ENCODE data around the gene TTC39A.
A peak's percentile ranks its signal among the peaks of the same experiment; 100 is the strongest.
"Not testable (repeated sequence)": the region's sequence is repeated elsewhere in the genome, so short reads cannot be mapped to it uniquely, and the experiment has no call there.

TTC39A gene

DNA sequence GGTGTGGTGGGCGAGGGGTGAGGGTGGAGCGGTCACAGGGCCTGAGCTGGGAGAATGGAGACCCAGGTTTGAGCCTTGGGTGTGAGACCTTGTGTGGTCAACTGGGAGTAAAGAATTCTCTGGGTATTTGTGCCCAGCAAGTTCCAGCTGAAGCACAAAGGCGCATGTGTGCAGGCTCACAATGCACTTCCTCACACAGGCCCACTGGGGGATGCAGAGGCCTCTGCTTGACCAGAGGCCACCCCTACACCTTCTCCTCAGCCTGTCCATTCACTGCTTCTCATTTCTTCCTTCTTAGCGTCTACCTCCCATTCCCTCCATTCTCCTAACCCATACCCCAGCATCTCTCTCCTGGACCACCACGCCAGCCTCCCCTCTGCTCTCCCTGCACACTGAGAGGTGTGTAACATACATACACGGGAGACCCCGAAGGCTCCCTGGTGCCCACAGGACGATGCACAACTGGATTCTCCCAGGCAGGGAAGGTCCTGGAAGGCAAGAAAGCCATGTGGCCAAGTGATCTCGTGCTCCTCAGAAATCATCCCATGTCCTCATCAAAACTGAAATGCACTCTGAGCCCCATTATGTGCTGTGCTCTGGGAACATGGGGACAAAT, 12.3 kb upstream of the TTC39A start:
- in situ Hi-C loops (cut with HindIII; ENCODE audit: low pct_ligation_motif_present, low pct_unique_long_range_greater_than_20kb, low sequenced_read_pairs), result no loop called here
- DNase-seq, result no peak

DNA sequence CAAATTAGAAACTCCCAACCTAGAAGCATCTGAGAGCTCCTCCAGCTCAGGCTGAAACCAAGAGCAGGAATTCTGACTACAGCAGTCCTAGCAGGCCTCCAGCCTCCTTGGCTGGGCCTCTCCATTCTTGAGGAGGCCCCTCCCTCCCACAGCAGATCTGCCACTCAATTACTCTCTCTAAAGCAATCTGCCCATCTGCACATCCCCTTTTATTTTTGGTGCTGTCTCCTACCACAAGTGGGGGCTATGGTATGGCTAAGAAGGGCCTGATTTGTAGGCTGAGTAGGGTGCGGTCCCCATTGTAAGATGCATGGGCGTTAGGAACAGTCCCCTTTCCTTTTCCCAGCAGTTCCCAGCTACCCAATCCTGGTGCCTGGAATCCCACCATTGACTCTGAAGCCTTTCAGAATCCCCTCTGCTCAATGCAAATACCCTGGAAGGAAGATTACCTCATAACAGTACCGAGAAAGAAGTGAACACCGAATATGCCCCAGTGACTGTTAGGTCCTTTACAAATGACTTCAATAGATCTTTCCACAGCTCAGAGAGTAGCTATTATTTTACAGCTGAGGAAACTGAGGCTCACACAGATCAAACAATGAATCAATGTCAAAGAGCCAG, 11.6 kb upstream of the TTC39A start:
- in situ Hi-C loops (cut with HindIII; ENCODE audit: low pct_ligation_motif_present, low pct_unique_long_range_greater_than_20kb, low sequenced_read_pairs), result no loop called here
- no peak for DNase-seq

DNA sequence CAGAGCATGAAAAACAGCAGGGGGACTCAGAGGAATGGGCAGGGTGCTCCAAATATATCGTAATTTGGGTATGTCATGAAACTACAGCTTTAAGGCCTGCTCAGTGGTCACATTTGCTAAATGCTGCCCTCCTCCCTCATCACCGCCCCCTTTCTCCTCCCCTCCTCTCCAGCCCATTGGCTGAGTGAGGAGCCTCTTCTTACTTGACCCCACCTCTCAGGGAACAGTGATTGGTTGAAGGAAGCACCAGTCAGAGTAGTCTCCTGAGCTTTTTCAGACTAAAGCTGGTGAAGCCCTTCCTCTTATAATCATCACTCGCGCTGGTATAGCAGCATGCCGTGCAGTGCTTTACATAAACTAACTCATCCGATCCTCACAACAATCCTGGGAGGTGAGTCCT, 10.0 kb upstream of the TTC39A start:
- no peak for DNase-seq
- in situ Hi-C loops (cut with HindIII; ENCODE audit: low pct_ligation_motif_present, low pct_unique_long_range_greater_than_20kb, low sequenced_read_pairs), result no loop called here

DNA sequence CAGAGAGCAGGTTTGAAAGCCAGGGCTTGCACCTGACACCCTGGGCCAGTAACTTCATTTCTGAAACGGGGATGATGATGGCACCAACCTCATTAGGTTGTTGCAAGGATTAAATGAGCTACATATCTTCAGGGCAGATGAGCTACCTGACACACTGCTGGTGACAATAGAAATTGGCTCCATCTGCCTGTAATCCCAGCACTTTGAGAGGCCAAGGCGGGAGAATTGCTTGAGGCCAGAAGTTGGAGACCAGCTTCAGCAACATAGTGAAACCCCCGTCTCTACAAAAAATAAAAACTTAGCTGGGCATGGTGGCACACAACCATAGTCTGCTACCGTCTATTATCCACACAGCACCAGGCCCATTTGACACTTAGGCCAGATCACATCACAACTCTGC, 6.3 kb upstream of the TTC39A start:
- DNase-seq, result no peak
- in situ Hi-C loops (cut with HindIII; ENCODE audit: low pct_ligation_motif_present, low pct_unique_long_range_greater_than_20kb, low sequenced_read_pairs), result no loop called here

DNA sequence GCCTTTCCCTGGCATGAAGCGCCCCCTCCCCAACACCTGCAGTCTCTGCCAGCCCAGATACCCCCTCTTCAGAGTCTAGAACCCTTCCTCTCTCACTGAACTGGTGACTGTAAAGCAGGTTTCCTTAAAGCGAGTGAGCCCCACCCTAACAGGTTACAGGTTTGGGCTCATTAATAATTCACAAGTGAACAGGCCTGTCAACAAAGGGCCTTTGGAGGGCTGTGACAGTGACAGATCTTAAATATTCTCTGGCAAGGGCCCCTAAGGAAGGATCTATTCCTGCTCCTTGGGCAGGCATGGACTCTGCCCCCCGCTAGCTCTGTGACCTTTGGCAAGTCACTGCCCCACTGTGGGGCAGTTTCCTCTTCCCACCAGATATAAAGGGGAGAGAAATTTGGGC, 5.6 kb upstream of the TTC39A start:
- DNase-seq, result no peak
- in situ Hi-C loops (cut with HindIII; ENCODE audit: low pct_ligation_motif_present, low pct_unique_long_range_greater_than_20kb, low sequenced_read_pairs), result no loop called here

DNA sequence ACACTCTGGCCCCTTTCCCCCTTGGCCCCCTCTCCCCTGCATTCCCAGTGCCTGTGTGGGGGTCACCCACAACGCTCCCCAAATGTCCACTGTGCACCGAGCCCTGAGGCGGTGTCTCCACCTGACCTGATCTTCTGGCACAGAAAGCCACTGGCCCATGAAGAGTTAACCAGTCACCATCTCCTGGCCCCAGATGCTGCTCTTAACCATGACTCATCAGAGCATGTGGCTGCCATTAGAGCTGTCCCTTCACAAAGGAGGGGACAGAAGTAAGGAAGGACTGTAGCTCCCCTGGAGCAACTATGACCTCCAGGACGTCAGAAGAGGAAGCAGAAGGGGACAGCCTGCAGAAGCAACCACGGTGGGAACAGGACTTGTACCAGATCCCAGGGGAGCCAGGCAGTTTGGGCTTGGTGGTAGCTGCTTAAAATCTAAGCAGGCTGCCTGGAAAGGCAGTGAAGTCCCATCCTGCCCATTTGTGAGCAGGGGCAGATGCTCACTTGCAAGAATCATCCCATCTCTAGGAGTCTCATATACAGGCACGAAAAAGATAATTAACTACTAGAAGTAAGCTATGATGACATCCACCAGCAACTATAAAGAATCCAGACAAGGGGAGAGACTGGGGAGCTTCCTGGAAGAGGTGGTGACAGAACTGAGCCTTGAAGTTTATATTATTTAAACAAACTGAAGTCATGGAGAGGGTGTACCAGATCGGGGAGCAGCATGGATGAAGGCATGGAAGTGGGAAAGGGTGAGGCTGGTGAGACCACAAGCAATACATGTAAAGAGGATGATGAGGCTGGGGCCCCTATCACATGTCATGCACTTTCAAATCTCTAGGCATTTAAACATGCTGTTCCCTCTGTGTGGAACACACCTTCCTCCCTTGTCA, 1.1 kb upstream of the TTC39A start:
- in situ Hi-C loops (cut with HindIII; ENCODE audit: low pct_ligation_motif_present, low pct_unique_long_range_greater_than_20kb, low sequenced_read_pairs), result no loop called here
- peak; percentile 62 for DNase-seq

DNA sequence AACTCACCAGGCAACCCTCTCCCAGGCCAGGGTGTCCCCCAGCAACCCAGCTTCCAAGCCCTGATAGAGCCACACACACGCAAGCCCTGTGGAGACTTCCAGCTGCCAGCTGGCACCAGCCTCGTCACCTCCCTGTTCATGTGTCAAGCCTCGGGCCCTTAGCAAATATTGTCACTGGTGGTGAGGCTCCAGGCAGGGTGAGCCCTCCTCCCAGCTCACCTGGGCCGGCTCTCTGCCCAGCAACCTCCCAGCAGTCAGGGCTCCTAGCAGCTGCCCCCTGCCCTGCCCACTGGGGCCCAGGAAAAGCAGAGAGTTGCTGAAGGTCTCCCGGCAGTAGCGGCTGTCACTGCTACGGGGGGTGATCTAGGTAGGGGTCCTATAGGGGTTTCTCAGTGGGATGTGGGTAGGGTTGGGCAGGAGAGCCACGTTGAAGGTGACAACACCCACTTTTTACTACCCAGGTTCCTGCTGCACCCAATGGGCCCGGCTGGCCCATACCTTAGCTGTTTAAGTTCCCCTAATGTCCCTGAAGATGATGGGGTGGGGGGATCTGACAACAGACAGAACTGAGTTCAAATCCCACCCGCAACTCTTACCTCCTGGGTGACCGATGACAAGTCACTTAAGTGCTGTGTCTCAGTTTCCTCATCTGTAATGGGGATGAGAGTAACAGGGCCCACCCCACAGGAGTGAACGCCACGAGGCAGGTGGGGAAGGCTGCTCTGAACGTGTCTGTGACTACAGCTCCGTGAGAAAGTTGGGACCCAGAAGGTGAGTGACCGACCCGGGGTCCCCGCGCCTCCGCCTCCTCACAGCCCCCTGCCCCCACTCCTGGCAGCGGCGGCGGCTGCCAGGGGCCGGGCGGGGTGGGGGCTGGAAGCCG, 678 bp downstream of the TTC39A start:
- no peak for DNase-seq
- in situ Hi-C loops (cut with HindIII; ENCODE audit: low pct_ligation_motif_present, low pct_unique_long_range_greater_than_20kb, low sequenced_read_pairs), result no loop called here

DNA sequence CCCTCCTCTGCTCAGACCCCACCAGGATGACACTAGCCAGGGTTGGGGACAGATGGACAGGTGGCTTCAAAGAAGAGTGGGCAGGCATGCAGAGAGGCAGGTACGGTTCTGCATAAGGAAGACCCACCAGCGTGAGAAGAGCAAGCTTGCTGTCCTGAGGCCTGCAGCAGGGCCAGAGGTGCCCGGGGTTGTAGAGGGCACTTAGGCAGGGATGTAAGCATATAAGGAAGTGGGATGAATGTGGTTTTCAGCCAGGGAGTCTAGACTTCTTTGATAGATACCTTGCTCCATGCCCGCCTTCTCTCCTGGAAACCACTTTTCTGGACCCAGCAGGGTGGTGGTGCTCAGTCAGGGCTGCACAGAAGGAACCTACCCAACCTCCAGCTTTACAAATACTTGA, 1.4 kb downstream of the TTC39A start:
- in situ Hi-C loops (cut with HindIII; ENCODE audit: low pct_ligation_motif_present, low pct_unique_long_range_greater_than_20kb, low sequenced_read_pairs), result no loop called here

DNA sequence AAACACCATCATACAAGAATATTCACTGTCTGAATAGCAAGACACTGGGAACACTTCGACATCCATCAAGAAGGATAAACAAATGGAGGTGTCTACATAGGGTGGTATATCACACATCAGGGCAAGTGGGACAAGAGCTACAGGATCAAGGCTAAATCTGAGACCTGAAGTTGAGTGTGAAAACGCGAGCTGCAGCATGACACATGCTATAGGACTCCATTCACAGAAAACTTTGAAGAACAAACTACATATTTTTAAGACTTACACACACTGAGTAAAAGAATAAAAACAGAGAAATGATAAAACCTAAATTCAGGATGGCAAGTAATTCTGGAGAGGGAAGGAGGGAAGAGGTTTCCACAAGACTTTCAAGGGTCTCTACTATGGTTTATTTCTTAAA, 2.1 kb downstream of the TTC39A start:
- DNase-seq, result no peak
- in situ Hi-C loops (cut with HindIII; ENCODE audit: low pct_ligation_motif_present, low pct_unique_long_range_greater_than_20kb, low sequenced_read_pairs), result no loop called here

More for the DNA sequence above, 1.4 kb downstream of the TTC39A start:
- DNase-seq, result no peak

DNA sequence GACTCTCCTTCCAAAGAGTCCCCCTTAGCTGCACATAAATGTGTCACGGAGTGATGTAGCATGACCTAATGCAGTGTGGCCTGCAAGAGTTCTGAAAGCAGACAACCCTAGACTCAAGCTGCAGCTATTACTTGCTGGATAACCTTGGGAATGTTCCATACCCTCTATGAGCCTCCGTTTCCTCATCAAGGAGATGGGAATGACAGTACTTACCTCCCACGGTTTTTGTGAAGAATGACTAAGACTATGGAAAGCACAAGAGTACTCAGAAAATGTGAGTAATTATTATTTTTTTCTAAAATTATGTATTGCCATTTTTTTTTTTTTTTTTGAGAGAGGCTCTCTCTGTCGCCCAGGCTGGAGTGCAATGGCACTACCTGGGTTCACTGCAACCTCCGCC, 3.0 kb downstream of the TTC39A start:
- in situ Hi-C loops (cut with HindIII; ENCODE audit: low pct_ligation_motif_present, low pct_unique_long_range_greater_than_20kb, low sequenced_read_pairs), result no loop called here

DNA sequence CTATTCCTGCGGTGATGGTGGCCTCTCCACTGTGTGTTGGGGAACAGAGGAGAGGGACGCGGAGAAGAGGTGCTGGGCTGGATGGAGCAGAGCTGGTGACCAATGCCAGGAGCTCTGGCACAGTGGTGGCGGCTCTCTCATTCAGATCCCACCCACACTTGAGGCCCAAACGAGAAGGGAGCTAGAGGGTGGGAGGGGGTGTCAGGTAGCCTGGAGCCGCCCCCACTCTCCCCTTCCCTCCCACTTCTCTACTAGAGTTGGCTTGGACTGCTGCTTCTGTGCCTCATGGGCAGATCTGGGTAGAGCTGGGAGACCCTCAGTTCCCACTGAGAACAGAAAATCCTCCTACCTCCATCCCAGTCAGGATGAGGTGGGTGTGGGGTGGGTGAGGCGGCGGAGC, 3.5 kb downstream of the TTC39A start:
- DNase-seq, result no peak
- in situ Hi-C loops (cut with HindIII; ENCODE audit: low pct_ligation_motif_present, low pct_unique_long_range_greater_than_20kb, low sequenced_read_pairs), result no loop called here

More for the DNA sequence above, 3.0 kb downstream of the TTC39A start:
- DNase-seq, result no peak

DNA sequence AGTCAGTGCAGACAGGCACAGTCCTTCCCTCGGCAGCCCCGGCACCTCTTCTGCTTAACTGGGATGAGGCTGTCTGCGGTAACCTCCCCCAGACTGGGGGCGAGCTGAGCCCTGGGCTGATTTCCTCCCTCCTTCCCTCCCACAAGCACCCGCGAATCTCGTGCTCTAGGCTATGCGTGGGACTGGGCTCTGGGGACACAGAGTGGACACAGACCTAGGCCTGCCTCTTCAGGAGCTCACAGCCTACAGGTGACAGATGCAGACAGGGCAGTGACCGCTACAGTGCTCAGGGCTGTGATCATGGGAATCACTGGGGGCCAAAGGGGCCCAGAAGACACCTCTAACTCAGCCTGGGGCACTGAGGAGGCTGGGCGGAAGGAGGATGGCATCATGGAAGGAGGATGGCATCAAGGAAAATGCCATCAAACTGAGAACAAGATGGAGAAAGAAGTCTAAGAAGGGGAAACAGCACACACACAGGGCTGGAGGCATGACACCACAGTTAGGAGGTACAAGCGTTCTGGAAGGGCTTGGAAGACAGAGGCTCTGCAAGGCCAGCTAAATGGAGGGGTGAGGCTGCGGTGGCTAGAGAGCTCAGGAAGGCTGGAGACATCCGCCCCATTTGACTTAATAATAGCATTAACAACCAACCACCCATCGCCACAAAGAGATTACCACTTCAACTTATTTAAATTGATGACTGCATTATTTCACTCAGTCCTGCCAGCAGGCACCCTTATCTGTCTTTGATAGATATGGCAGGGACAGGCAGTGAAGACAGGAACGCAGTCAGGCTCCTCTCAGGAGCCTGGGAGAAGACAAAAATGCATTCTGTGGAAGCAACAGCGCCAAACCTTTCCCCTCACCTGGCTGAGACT, 4.2 kb downstream of the TTC39A start:
- DNase-seq, result no peak
- in situ Hi-C loops (cut with HindIII; ENCODE audit: low pct_ligation_motif_present, low pct_unique_long_range_greater_than_20kb, low sequenced_read_pairs), result no loop called here

DNA sequence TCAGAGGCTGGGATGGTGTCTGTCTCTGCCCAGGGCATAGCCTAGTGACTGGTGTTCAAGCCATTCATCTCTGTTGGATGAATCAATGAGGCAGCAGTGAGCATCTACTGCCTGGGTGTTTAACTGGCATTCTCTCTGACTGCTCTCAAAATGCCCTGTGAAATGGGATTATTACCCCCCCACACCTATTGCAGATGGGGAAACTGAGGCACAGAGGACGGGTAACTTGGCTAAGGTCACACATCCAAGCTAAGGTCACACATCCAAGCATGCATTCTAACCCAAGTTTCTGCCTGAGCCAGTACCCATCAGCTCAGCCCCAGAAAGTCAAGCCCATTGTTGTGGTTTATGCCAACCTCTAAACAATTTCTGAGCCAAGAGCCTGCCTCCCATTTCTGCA, 5.0 kb downstream of the TTC39A start:
- no peak for DNase-seq
- in situ Hi-C loops (cut with HindIII; ENCODE audit: low pct_ligation_motif_present, low pct_unique_long_range_greater_than_20kb, low sequenced_read_pairs), result no loop called here

DNA sequence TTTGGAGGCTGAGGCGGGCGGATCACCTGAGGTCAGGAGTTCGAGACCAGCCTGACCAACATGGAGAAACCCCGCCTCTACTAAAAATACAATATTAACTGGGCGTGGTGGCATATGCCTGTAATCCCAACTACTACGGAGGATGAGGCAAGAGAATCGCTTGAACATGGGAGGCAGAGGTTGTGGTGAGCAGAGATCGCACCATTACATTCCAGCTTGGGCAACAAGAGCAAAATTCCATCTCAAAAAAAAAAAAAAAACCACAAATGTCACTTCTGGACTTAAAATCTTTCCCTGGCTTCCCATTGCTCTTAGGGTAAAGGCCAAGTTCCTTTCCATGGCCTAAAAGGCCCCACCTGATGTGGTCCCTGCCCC, 5.4 kb downstream of the TTC39A start:
- in situ Hi-C loops (cut with HindIII; ENCODE audit: low pct_ligation_motif_present, low pct_unique_long_range_greater_than_20kb, low sequenced_read_pairs); DNase-seq: not testable (repeated sequence)

DNA sequence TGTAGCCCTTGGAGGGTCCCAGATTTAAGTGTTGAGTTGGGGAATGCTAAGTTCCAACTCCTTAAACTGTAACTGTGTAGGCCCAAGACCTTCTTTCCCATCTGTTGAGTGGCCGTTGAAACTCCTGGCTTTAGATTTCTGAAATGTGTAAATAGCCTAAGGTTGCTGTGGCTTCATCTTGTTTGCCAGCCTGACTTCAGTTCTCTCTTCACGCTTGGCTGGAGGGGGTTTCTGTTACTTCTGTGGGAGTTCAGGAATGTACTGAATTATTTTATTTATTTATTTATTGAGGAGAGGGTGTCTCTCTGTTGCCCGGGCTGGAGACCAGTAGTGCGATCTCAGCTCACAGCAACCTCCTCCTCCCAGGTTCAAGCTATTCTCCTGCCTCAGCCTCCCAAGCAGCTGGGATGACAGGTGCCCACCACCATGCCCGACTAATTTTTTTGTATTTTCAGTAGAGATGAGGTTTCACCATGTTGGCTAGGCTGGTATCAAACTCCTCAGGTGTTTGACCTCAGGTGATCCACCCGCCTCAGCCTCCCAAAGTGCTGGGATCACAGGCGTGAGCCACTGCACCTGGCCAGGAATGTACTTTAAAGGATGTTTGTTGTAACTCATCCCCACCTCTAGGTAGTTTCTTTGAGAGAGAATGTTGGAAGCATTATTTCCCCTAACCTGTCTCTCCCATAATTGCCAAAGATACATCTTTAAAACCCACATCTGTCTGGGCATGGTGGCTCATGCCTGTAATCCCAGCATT, 5.9 kb downstream of the TTC39A start:
- in situ Hi-C loops (cut with HindIII; ENCODE audit: low pct_ligation_motif_present, low pct_unique_long_range_greater_than_20kb, low sequenced_read_pairs), result no loop called here
- DNase-seq, result no peak

DNA sequence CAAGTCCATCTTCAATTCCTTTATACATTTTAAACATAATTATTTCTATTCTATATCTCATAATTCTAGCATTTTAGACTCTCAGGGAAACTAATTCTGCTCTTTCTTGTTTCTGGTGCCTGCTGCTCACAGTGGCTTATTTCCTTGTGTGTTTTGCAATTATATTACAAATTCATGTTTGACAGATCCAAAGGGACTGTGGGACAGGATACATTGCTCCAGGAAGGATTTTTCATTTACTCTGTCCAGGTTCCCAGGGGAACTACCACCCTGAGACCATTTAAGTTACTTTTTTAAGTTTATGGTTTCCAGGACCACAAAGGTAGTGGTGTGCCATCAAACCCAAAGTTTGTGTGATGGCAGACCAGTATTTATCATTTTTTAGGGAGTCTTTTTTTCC, 6.6 kb downstream of the TTC39A start:
- in situ Hi-C loops (cut with HindIII; ENCODE audit: low pct_ligation_motif_present, low pct_unique_long_range_greater_than_20kb, low sequenced_read_pairs), result no loop called here
- DNase-seq, result no peak

DNA sequence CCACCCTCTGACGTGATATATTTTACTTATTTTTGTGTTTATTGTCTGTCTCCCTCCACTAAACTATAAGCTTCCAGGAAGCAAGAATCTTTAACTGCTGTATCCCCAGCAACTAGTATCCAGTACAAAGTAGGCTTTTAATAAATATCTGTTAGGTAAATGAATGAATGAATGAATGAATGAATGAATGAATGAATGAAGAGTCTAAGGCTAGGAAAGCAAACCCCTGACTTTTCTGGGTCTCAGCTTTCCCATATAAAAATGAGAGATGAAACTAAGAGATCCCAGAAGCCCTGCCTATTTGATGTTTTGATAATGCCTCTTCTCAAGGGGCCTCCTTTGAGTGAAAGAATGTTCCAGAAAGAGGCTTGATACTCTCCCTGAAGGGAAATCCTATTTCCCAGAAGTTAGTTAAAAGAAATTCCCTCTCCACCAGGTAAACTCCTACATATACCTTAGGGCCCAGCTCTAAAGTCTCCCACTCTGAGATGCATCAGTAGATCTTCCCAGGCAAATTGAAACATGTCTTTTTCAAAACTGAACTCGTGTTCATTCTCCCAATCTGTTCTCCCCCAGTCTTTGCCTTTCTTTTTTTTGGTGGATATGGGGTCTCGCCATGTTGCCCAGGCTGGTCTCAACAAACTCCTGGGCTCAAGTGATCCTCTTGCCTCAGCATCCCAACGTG, 7.8 kb downstream of the TTC39A start:
- in situ Hi-C loops (cut with HindIII; ENCODE audit: low pct_ligation_motif_present, low pct_unique_long_range_greater_than_20kb, low sequenced_read_pairs), result no loop called here
- no peak for DNase-seq
